Islet precursor cell (in vitro differentiated cells): Measurements from ENCODE around the gene RPRD1A.
"Not testable (repeated sequence)": the region's sequence is repeated elsewhere in the genome, so short reads cannot be mapped to it uniquely, and the experiment has no call there.

Experiments
- DNase-seq: peaks from one replicate; pipeline ENCODE4 v3.0.0-alpha.2; 2018

RPRD1A gene

DNA sequence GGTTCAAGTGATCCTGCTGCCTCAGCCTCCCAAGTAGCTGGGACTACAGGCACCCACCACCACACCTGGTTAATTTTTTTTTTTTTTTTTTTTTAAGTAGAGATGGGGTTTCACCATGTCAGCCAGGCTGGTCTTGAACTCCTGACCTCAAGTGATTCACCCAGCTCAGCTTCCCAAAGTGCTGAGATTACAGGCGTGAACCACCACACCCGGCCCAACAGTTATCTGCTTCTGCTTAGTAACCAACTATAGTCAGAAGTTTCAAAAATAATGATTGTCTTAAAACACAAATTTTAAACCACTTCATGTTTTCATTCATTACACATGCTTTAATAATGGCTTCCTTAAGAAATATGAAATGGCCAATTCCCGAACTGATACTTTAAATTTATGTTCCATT is 43.1 kb downstream of the RPRD1A start:
- DNase-seq: not testable (repeated sequence)

DNA sequence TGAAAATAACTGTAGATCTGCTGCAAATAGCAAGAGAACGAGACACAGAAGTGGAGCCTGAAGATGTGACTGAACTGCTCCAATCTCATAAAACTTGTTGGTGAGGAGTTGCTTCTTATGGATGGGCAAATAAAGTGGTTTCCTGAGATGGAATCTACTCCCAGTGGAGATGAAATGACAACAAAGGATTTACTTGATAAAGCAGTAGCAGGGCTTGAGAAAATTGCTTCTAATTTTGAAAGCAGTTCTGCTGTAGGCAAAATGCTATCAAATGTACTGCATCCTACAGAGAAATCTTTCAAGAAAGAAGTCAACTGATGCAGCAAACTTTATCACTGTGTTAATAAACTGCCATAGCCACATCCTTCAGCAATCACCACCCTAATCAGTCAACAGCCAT is 44.0 kb downstream of the RPRD1A start:
- DNase-seq: no peak

DNA sequence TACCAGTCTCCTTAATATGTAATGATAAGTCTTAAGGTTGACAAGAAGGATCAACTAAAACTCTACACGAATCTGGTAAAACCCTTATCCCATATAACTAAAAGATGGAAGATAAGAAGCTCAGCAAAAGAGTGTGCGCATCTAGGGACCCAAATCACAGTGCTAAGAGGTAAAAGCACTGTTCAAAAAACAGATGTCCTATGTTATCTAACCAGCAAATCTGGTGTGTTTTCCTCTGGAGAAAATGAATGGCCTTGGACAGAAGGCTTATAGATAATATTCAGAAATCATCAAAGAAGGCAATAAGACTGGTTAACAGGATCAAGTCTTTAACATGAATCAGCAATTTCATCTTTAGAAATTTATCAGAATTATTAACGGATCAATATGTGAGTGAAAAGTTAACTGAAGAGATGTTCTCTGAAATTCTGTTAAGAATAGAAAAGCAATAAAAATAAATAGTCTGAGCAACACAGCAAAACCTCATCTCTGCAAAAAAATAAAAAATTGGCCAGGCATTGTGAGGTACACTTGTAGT is 47.1 kb downstream of the RPRD1A start:
- no peak for DNase-seq

DNA sequence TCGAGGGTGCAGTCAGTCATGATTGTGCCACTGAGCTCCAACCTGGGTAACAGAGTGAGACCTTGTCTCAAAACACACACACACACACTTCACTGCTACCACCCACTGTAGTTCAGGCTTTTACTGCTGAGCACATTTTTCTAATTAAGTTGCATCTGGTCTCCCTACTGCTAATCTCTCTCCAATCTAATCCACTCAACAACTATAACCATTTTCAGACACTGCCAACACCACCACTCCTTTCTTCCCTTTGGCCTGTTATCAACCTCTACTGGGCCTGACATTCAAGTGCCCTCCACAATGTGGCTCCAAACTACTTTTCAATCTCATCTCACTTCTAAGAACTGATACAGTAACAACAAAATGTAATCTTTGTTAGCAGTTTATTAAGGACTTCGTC is 50.1 kb downstream of the RPRD1A start:
- no peak for DNase-seq

DNA sequence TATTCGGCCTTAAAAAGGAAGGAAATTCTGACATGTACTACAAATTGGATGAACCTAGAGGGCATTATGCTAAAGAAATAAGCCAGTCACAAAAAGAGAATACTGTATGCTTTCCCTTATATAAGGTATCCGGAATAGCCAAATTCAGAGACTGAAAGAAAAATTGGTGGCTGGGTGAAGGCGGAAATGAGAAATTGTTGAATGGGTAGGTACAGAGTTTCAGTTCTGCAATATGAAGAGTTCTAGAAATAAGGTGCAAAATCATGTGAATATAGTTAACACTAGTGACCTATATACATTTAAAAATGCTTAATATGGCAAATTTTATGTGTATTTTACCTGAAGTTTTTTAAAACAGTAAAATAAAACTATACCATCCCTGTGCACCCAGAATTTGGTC is 51.7 kb downstream of the RPRD1A start:
- no peak for DNase-seq

DNA sequence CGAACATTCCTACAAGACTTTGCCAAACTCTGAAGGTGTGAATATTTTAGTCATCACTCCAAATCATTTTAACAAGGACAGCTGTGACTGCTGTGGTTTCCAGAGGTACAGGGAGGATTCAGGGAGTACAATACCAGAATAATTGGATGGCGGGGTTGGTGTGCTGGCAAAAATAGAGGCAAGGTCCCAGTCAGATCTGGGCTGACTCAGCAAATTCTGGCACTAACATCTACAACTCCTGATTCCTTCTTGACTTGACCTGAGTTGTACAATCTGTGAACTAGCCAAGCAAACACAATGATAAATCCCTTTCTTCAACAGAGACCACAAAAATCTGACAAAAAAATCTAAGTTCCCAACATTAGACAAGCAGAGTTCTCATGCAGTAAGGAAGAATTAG is 54.5 kb downstream of the RPRD1A start:
- DNase-seq: no peak

DNA sequence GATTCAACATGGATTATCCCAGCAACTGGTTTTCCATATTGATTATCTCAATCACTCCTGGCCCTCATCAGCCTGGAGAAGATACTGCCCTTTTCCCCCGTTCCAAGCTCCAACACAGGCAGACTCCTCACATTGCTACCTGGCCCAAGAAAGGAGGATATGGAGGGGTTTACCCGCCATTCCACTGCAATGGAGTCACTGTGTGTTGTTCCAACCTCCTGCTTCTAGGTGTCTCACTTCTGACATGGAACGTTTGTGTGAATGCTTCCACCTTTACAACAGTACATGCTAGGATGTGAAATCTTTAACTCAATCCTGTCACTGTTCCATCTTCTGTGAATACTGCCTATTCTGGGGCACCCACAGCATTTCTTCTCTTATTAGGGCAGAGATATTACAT is 58.1 kb downstream of the RPRD1A start:
- DNase-seq: no peak

DNA sequence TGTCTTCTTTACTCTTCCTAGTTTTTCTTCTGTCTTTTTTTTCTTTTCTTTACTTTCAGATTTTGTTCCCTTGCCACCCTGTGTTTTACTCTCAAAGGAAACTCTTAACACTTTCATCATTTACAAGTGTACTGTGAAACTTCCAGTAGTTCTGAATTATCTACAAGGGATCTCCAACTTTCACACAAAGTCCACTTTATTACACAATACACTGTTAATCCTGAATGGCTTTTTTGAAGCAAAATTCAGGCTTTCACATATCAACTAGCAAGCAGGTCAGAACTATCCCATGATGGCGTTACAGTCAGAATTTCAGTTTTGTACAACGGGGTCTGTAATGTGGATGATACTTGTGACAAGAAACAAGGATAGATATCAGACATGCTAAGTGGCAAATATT is 60.4 kb downstream of the RPRD1A start:
- no peak for DNase-seq

DNA sequence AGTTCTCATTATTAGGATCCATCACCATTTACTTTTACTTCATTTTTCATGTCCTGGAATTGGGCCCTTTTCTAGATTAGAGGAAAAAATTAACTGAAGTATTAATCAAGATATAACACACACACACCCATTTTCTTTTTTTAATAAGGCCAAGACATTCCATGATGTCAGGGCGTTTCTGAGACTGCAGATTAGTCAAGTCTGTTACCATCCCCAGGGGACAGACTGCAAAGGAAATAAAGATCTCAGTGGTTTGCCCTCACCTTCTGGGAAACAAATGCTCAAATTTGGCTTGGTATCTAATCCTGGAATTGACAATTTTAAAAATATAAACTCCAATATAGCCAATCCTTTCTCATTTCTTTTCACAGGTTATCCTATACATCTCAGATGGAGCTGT is 67.4 kb downstream of the RPRD1A start:
- no peak for DNase-seq

DNA sequence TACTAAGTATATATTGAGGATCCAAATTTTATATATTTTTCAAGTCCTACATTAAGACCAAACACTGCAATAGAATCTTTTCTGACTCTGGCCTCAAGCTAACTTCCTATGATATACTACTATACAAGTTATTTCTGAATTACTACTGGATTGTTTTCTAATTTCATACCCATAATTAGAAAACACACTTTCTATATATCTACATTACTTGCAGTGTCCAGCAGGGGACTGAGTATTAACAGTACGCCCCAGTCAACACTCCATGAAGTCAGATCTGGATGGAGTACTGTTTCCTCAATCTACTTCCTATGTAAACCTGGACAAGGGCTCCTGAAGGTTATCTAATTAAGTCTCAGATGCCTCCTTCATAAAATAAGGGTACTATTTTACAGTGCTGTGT is 68.4 kb downstream of the RPRD1A start:
- DNase-seq: no peak

DNA sequence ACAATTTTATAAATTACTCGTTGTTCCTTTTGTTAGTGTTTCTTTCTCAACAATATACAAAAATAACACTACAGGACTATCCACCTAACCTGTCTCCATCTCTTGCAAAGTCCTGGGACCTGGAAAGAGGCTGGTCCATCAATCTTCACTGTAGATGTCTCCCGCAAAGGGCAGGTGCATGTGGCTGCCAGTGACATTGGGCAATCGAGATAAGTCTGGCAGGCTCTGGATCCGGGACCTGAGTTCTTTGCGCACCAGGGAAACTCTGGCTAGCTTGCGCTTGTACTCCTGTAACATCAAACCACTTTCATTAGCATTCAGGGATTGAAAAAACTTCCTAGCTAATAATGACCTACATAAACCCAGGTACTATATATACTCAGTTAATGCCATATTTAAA is 74.3 kb downstream of the RPRD1A start:
- no peak for DNase-seq

DNA sequence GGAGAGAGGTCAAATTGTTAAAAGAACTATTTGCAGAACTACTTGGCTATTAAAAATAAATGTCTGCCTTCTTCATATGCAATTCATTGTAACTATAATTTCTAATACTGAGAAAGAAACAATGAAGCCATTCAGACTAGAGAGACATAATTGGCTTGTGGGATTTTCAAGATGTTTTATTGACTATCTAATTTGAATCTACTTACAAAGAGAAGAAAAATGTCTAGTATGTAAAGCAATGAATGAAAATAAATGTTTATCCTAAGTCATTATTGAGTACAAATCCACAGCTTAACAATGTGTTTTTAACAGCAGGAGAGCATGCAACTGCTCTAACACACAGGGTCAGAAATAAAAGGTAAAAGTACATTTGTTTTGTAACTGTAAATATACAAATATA is 75.7 kb downstream of the RPRD1A start:
- DNase-seq: no peak

DNA sequence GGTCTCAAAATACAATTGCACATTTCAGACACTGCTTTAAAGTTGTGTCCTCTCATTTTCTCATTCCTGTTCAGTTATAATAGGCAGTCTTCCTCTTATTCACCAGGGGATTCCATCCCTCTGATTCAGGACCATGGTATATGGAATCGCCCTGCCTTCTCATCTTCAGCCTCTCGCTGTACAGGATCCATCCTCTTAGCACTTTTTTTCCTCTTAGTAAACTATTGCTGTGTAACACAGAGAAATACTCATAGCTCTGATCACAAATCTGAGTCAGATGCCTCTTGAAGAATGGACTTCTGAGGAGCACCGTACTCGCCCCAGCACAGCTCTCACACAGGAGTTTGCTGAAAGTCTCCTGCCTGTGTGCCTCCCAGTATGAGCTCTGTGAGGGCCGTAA is 83.5 kb downstream of the RPRD1A start:
- DNase-seq: no peak

DNA sequence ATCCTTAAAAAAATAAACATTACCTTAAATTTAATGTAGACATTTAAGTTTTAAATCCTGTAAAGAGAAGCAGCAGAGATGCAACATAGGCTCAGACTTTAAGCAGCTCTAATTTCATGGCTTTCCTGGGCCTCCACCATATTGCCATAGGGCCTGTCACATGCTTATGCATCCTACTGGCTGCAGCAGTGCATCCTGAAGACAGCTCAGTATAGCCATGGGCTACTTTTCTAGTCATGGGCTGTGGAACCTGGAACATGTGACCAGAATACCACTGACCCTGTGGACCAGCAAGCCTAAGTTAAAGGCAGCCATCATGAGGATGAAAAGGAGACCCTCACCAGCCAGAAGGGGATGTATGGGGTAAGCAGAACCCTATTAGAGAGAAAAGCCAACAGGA is 84.2 kb downstream of the RPRD1A start:
- DNase-seq: no peak

DNA sequence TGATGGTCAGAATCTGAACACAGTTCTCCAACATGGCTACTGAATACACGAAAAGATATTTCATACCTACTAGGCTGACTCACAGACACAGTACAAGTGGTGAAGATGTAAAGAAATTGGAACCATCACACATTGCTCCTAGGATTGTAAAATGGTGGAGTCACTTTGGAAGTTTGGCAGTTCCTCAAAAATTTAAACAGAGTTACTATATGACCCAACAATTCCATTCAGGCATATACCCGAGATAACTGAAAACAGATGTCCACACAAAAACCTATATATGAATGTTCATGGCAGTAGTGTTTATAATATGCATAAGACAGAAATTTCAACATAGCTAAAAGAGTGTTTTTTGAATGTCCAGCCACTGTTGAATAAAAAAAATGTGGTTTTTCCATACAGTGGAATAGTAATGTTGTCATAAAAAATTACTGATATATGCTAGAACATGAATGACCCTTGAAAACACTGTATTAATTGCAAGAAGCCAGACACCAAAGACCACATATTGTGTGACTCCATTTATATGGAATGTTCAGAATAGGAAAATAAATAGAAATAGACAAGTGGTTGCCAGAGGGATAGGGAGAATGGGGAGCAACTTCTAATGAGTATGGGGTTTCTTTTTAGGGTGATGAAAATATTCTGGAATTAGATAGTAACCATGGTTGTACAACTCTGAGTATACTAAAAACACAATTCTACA is 84.8 kb downstream of the RPRD1A start:
- no peak for DNase-seq

DNA sequence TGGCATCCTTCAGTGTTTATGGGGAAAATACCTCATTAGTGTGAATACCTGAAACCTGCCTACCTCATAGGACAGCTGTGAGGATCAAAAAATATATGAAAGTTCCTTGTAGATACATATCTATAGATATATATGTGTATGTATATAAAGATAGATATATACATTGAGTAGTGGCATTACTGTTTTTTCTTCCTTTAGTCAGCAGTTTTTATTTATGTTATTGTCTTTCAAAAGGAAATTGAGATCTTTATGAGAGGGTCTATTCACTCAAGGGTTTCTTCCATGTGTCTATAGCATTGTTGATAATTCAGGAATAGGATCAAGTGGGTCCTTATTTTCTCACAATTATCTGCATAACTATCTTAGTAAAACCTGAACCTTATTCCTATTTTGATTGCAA is 88.2 kb downstream of the RPRD1A start:
- DNase-seq: no peak

DNA sequence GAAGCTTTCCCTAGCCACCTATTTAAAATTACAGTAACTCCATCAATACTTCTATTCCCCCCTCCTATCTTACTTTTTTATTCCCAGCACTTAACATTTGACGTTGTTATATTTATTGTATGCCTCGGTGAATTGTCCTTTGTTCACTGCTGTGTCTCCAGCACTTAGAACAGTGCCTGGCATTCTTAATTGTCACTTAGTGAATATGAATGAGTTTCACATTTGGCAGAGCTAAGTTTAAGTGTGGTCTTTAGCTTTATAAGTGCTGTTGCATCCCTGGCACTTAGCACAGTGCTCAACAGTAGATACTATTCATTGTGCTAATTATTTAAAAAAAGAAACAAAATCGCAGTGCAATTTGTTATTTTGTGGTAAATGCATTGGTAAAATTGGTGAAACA is 93.2 kb downstream of the RPRD1A start:
- no peak for DNase-seq

DNA sequence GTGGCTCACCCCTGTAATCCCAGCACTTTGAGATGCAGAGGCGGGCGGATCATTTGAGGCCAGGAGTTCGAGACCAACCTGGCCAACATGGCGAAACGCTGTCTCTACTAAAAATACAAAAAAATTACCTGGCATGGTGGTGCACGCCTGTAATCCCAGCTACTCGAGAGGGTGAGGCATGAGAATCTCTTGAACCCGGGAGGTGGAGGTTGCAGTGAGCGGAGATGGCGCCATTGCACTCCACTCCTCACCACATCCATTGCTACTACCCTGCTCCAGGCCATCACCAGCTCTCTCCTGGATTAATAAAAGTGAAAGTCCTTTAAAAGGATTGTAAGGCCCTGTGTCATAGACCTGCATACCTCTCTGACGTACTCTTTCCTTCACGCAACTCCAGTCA is 93.7 kb downstream of the RPRD1A start:
- DNase-seq: no peak

DNA sequence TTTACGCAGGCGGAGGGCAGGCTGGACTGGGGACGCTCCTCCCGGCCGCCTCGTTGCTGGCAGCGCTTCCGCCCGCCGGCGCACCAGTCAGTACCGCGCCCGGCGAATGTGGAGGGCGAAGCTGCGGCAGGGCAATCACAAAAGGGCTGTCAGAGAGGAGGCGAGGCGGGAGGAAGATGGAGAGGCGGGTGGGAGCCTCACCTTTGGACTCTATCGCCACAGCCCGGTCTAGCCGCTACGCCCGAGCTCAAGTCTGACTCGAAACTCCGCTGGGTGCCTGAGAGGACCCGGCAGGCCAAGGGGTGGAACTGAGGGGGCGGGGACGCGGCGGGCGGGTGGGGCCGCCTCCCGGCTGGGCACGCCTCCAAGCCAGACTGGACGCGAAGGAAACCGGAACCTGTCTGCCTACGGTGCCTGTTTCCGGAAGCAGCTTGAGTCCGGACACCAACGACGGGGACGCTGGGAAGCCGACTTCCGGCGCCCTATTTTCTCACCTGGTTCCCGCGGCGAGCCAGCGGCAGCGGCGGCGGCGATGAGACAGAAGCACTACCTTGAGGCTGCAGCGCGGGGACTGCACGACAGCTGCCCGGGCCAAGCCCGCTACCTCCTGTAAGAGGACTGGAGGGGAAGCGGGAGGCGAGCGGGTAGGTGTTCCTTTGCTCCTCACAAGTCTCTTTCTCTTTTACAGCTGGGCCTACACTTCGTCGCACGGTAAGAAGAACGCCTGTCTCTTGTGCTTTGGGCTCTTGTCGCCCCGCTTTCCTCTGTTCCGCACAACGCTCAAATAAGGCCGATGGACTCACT is 95.0 kb downstream of the RPRD1A start, which contains the start of gene RMP24:
Gene RMP24 (plus strand): TSS at position 483 of the 804 bp plus-strand sequence.
- DNase-seq: peak; percentile 98

DNA sequence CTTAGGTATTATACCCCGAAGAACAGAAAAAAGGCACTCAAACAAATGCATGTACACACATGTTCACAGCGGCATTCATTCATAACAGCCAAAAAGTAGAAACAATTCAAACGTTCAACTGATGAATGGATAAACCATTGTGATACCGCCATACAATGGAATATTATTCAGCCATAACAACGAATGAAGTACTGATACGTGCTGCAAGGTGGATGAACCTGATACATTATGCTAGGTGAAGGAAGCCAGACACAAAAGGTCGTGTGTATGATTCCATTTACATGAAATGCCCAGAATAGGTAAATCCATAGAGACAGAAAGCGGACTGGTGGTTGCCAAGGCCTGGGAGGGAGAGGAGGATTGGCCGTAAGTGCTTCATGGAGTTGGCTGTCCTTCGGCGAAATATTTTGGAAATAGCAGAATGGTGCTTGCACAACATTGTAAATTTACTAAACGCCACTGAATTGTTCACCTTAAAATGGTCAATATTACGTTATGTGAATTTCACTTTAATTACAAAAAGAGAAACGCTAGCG is 95.6 kb downstream of the RPRD1A start:
- no peak for DNase-seq

DNA sequence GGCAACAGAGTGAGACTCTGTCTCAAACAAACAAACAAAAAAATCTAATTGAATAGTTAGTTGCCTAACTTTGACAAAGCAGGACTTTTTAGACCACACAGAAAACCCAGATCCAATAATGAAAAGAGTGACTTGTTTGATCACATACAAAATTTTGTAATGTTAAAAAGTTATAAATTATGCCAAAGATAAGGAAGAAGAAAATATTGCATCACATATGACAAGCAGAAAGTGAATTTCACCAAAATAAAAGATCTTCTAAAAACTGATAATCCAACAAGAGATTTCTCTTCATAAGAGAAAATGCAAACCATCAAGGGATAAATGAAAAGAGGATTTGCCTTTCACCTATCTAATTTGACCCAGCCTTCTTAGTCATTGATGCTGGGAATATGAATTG is 97.7 kb downstream of the RPRD1A start:
- no peak for DNase-seq

DNA sequence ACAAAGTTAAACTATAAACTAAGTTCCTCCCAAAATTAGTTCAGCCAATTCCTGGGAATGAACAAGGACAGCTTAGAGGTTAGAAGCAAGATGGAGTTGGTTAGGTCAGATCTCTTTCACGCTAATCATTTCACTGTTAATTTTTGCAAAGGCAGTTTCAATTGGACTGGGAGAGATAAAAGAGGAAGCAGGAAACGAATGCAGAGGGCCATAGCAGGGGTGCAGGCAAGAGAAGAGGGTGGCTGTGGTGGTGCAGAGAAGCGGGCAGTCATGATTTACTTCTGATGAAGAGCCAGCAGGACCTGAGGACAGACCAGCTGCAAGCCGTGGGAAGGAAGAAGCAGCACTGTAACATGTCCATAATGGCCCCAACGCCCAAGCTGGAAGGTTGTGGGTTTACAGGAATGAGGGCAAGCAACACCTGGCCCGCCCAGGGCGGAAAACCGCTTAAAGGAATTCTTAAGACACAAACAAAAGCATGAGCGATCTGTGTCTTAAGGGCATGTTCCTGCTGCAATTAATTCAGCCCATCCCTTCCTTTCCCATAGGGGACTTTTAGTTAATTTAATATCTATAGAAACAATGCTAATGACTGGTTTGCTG is 99.0 kb downstream of the RPRD1A start:
- DNase-seq: no peak

DNA sequence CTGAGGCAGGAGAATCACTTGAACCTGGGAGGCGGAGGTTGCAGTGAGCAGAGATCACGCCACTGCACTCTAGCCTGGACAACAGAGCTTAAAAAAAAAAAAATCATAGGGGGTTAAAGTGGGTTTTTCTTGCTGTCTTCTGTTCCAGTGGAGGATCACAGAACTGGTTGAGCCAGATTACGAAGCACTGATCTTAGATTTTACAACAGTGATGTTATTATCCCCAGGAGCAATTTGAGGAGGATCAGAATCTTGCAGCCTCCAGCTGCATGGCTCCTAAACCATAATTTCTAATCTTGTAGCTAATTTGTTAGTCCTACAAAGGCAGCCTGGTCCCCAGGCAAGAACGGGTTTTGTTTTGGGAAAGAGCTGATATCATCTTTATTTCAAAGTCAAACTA is 99.5 kb downstream of the RPRD1A start:
- DNase-seq: not testable (repeated sequence)

DNA sequence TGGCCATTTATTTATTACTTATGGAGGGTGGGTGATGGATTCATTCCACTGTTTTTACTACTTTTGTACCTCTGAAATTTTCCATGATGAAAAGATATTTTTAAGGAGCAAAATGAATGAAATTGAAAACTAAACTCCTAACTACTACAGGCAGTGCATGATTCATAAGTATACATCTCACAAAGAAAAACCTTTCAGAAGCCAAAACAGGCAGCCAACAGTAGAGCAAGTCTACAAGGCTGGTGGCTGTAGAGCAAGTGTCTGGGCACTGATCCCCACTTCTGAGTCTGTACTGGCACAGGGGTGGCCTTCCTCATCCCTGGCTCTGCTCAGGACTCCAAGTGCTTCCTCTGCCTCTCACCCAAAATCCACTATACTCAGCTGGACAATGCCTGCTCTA is 103.0 kb downstream of the RPRD1A start:
- no peak for DNase-seq
